MCF 10A (cell line): ENCODE data around the gene CDH11. TPM values are rescaled to one million over a fixed set of nuclear protein-coding genes. Genes with fewer than 3 reads are reported as not detected.
A peak's percentile ranks its signal among the peaks of the same experiment; 100 is the strongest.

Experiments used
- BruUV-seq: library from RNA; stranded (reverse); fragments of 400-500 nt; replicated peaks from 2 replicates; lab custom pipeline; 2021; lab: Mats Ljungman, UMichigan
- CTCF ChIA-PET: fragments of 300-600 bp; sonication (Branson Sonifier 250); formaldehyde crosslinking; extraction: SDS; loops from one replicate; lab custom pipeline; 2021; ENCODE audit warnings: antibody characterized with exemption, inconsistent platforms; lab: Yijun Ruan, JAX
- POLR2A ChIA-PET: fragments of 300-600, 350-650 bp; sonication (Branson Sonifier 250); formaldehyde crosslinking; extraction: SDS; loops from one replicate; lab custom pipeline; 2020; ENCODE audit warnings: antibody characterized with exemption, inconsistent platforms; lab: Yijun Ruan, JAX
- DNase-seq: peaks from one replicate; pipeline ENCODE4 v3.0.0-alpha.2; 2018; ENCODE audit not compliant: unreplicated experiment
- H3K27ac Mint-ChIP-seq: one replicate; pipeline ENCODE4 v1.8.0; 2022; ENCODE audit warnings: mild to moderate bottlenecking, low read depth, mixed read lengths; ENCODE audit not compliant: unreplicated experiment
- H3K27me3 Mint-ChIP-seq: one replicate; pipeline ENCODE4 v1.8.0; 2022; ENCODE audit warnings: mixed read lengths; ENCODE audit not compliant: insufficient read depth, unreplicated experiment
- H3K36me3 Mint-ChIP-seq: one replicate; pipeline ENCODE4 v1.8.0; 2022; ENCODE audit warnings: mild to moderate bottlenecking, moderate library complexity, mixed read lengths; ENCODE audit not compliant: insufficient read depth, unreplicated experiment
- H3K4me1 Mint-ChIP-seq: one replicate; pipeline ENCODE4 v1.8.0; 2022; ENCODE audit warnings: mixed read lengths; ENCODE audit not compliant: insufficient read depth, unreplicated experiment
- H3K4me3 Mint-ChIP-seq: one replicate; pipeline ENCODE4 v1.8.0; 2022; ENCODE audit warnings: mild to moderate bottlenecking, moderate library complexity, mixed read lengths; ENCODE audit not compliant: unreplicated experiment
- H3K9me3 Mint-ChIP-seq: one replicate; pipeline ENCODE4 v1.8.0; 2022; ENCODE audit warnings: mixed read lengths; ENCODE audit not compliant: unreplicated experiment
- intact Hi-C: fragments of 100-400 bp; cut with micrococcal nuclease; formaldehyde crosslinking; loops from 2 replicates; pipeline ENCODE4 v1.14.1; 2022
- total RNA-seq: library from RNA; stranded (reverse); gene quantifications from 2 replicates; pipeline ENCODE4 v1.2.3, GENCODE V29; 2022
- TF ChIP-seq, protein P1 (sequence below): fragments of 200-600 bp; IDR thresholded peaks from one replicate; pipeline ENCODE4 v1.8.0; 2022; ENCODE audit warnings: antibody characterized with exemption, mild to moderate bottlenecking; ENCODE audit not compliant: unreplicated experiment

CDH11 gene
- total RNA-seq, 1 experiment from 2014 or later: 0.33 TPM

DNA sequence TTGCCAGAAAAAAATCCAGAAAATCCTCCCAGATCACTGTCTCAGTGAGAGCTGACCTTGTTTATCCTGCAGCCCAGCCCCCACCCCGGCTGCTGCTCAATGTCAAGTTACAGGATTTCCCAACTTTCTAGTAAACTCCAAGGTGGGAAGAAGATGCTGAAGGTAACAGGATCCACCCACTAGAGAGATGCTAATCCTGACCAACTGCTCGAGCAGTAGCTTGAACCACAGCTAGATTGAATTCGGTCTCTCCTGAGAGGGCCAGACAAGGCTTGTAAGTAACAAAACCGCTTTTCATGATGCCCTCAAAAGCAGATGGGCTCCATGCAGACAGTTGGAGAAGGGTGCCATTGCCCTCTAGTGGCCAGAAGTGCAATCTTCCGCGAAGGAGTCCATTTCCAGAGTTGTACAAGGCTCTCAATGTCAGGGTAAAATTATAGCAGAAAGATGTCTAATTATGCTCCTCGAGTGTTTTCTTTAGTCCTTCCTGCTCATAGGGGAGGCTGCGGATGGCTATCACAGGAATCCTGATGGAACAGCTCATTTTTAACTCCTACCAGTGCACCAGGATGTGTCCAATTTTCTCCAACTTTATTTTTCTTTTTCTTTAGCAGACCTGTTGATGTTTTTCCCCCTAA lies 3.9 kb downstream of the CDH11 start:
- Mint-ChIP-seq H3K4me3 (no peak overlapping the region), H3K9me3 (no peaks in the 10 kb centered on the region), H3K36me3 (no peaks in the 10 kb centered on the region), H3K27me3 (peaks cover 4% of the 10 kb centered on the region), H3K4me1 (peaks cover 10% of the 10 kb centered on the region), H3K27ac (no peak overlapping the region)
- intact Hi-C loops: loop anchor here (1.0 to 10.0 kb wide), 6 partner anchors 643 to 1757 kb away; no protein-coding TSS in a partner anchor
- DNase-seq: peak; percentile 78
- TF ChIP-seq, protein P1, sequence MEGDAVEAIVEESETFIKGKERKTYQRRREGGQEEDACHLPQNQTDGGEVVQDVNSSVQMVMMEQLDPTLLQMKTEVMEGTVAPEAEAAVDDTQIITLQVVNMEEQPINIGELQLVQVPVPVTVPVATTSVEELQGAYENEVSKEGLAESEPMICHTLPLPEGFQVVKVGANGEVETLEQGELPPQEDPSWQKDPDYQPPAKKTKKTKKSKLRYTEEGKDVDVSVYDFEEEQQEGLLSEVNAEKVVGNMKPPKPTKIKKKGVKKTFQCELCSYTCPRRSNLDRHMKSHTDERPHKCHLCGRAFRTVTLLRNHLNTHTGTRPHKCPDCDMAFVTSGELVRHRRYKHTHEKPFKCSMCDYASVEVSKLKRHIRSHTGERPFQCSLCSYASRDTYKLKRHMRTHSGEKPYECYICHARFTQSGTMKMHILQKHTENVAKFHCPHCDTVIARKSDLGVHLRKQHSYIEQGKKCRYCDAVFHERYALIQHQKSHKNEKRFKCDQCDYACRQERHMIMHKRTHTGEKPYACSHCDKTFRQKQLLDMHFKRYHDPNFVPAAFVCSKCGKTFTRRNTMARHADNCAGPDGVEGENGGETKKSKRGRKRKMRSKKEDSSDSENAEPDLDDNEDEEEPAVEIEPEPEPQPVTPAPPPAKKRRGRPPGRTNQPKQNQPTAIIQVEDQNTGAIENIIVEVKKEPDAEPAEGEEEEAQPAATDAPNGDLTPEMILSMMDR: peak; percentile 77
- ChIA-PET POLR2A (no interaction called here), CTCF (interaction anchor here (0.6 to 3.1 kb wide), 25 partner anchors 9 to 1684 kb away, joined by 3 to 26 read pairs (median 3); no protein-coding TSS in a partner anchor)
- BruUV-seq: no TSS peak

DNA sequence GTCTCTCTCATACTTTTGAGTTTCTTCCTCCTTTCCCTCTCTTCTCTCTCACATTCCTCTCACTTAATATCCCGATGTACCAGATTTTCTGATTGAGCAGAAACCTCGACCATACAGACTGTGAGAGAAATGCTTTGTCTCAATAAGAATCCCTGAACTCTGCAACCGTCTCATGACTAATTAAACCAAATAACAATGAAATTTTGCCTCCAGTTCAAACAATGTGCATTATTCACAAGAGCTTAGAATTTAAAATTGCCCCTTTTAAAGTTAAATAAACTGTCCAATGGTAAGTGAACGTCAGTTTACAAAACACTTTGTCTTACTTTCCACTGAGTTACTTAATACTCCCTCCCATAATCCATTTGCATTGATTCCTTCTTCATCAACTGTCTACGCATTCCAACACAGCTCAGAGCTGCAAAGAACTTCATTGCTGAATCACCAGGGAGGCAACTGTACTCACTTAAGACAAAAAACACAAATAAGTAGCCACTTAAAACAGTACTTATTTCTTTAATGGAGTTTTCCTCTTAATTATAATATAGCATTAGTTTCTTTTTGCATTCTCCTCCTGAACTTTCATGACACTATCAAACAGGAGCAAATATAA lies 4.9 kb downstream of the CDH11 start:
- POLR2A ChIA-PET: no interaction called here
- H3K27me3 Mint-ChIP-seq: no peaks in the 10 kb centered on the region
- H3K4me1 Mint-ChIP-seq: peaks cover 5% of the 10 kb centered on the region
- intact Hi-C loops: loop anchor here (5.0 to 10.0 kb wide), 3 partner anchors 642 to 1392 kb away; no protein-coding TSS in a partner anchor
- no peak for DNase-seq
- no peaks in the 10 kb centered on the region for H3K9me3 Mint-ChIP-seq
- H3K27ac Mint-ChIP-seq: no peak overlapping the region
- CTCF ChIA-PET: interaction anchor here (0.6 to 3.1 kb wide), 16 partner anchors 9 to 1756 kb away, joined by 3 to 26 read pairs (median 4); no protein-coding TSS in a partner anchor
- TF ChIP-seq, protein P1: no peak
- no TSS peak for BruUV-seq
- H3K36me3 Mint-ChIP-seq: no peaks in the 10 kb centered on the region
- no peak overlapping the region for H3K4me3 Mint-ChIP-seq

- no peak overlapping the region for H3K4me3 Mint-ChIP-seq
- no peaks in the 10 kb centered on the region for H3K27me3 Mint-ChIP-seq
- BruUV-seq: no TSS peak
- no peak overlapping the region for H3K27ac Mint-ChIP-seq
- TF ChIP-seq, protein P1: no peak
- peaks cover 5% of the 10 kb centered on the region for H3K4me1 Mint-ChIP-seq
- DNase-seq: no peak
- CTCF ChIA-PET: interaction anchor here (0.6 to 3.1 kb wide), 14 partner anchors 8 to 1771 kb away, joined by 3 to 26 read pairs (median 4); no protein-coding TSS in a partner anchor
- POLR2A ChIA-PET: no interaction called here
- intact Hi-C loops: loop anchor here (5.0 to 10.0 kb wide), 3 partner anchors 641 to 1391 kb away; no protein-coding TSS in a partner anchor
- no peaks in the 10 kb centered on the region for H3K36me3 Mint-ChIP-seq
- no peaks in the 10 kb centered on the region for H3K9me3 Mint-ChIP-seq
Observed at GRCh38 chr16:65116216-65116615, 5.6 kb downstream of the CDH11 start.

DNA sequence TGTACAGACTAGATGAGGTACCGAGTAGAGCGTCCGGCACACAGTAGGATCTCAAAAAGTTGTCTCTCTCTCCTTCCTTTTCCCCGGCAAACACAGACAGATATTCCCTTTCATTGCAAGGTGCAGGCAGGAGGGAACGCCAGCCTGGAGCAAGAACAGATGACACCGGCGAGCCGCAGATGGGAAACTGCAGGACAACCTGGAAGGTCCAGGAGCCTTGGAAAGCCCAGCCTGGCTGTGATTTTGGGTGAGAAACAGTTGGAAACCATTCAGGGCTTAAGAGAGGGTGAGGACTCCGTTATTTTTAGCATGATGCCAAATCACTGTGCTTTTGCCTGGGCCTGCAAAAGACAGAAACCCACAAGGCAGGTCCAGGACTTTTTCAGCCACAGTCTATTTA lies 7.3 kb downstream of the CDH11 start:
- intact Hi-C loops: loop anchor here (10.0 kb wide), 2 partner anchors 640 to 1390 kb away; no protein-coding TSS in a partner anchor

More for the DNA sequence above, 7.3 kb downstream of the CDH11 start:
- no peaks in the 10 kb centered on the region for H3K27me3 Mint-ChIP-seq
- ChIA-PET CTCF (interaction anchor here (0.6 to 1.1 kb wide), 4 partner anchors 40 to 1495 kb away, joined by 3 to 4 read pairs (median 3); no protein-coding TSS in a partner anchor), POLR2A (interaction anchor here (0.6 kb wide), 1 partner anchor 22 kb away, joined by 3 read pairs; no protein-coding TSS in a partner anchor)
- BruUV-seq: no TSS peak
- DNase-seq: no peak
- TF ChIP-seq, protein P1: no peak
- no peaks in the 10 kb centered on the region for H3K9me3 Mint-ChIP-seq
- H3K4me1 Mint-ChIP-seq: peaks cover 5% of the 10 kb centered on the region
- H3K36me3 Mint-ChIP-seq: no peaks in the 10 kb centered on the region
- no peak overlapping the region for H3K4me3 Mint-ChIP-seq
- no peak overlapping the region for H3K27ac Mint-ChIP-seq
